ENCODE data around the gene ACADS.

Gene ACADS

DNA sequence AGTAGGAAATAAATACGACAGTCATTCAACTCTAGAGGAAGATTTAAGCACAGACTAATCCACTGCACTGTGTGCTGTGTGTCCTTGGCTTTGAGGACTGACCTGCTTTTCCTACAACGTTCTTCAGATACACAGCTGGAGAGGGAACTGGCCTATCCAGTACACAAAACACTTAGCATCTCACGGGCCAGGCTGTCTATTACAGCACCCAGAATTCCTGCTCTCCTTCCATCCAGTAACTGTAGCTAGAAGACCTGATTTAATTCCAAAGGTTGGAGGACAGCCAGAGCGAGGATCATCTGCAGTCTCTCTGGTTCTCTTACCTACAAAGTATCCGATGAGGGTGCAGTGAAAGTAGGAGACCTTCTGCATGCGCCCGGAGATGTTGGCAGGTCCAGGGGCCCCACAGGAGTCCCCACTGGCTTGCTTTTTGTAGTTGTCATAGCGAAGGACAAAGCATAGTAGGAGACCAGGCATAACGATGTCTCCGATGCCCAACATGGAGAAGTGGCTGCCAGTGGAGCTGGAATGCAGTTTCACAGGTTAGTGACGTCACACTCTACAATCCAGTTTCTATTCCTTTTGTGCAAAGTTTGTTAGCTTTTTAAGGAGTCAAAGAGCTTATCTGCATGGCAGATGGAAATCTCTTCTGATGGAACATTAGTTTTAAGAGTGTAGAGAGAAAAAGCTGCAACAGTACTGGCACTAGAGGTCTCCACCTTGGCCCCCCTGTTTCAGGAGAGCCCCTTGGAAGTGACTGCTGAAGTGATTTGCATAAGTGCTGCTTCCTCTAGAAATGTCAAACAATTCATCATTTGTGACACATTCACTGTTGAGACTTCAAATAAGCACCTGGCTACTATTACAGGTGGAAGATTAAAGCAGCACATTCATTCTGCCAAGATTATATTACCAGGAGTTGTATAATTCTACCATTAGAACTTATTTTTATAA lies 41.7 kb downstream of the ACADS start:
- TF ChIP-seq, protein P1, sequence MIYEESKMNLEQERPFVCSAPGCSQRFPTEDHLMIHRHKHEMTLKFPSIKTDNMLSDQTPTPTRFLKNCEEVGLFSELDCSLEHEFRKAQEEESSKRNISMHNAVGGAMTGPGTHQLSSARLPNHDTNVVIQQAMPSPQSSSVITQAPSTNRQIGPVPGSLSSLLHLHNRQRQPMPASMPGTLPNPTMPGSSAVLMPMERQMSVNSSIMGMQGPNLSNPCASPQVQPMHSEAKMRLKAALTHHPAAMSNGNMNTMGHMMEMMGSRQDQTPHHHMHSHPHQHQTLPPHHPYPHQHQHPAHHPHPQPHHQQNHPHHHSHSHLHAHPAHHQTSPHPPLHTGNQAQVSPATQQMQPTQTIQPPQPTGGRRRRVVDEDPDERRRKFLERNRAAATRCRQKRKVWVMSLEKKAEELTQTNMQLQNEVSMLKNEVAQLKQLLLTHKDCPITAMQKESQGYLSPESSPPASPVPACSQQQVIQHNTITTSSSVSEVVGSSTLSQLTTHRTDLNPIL (CRISPR knock-in tag; IDR thresholded peaks at IDR 0.05; ENCODE audit: low read depth): no peak
- TF ChIP-seq ZNF8 (CRISPR knock-in tag; IDR thresholded peaks at IDR 0.05) (no peak), BACH2 (CRISPR knock-in tag; IDR thresholded peaks at IDR 0.05; ENCODE audit: borderline replicate concordance) (no peak), ESRRG (CRISPR knock-in tag; IDR thresholded peaks at IDR 0.05) (no peak), ZNF565 (CRISPR knock-in tag; conservative IDR thresholded peaks at IDR 0.05; ENCODE audit: low read depth) (no peak), PPARA (CRISPR knock-in tag; IDR thresholded peaks at IDR 0.05; ENCODE audit: borderline replicate concordance) (no peak), TOX (CRISPR knock-in tag; IDR thresholded peaks at IDR 0.05; ENCODE audit: borderline replicate concordance) (no peak), ZFP3 (CRISPR knock-in tag; IDR thresholded peaks at IDR 0.05) (no peak), ISL1 (CRISPR knock-in tag; IDR thresholded peaks at IDR 0.05) (no peak)
- TF ChIP-seq, protein P2, sequence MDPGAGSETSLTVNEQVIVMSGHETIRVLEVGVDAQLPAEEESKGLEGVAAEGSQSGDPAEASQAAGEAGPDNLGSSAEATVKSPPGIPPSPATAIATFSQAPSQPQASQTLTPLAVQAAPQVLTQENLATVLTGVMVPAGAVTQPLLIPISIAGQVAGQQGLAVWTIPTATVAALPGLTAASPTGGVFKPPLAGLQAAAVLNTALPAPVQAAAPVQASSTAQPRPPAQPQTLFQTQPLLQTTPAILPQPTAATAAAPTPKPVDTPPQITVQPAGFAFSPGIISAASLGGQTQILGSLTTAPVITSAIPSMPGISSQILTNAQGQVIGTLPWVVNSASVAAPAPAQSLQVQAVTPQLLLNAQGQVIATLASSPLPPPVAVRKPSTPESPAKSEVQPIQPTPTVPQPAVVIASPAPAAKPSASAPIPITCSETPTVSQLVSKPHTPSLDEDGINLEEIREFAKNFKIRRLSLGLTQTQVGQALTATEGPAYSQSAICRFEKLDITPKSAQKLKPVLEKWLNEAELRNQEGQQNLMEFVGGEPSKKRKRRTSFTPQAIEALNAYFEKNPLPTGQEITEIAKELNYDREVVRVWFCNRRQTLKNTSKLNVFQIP (CRISPR knock-in tag; IDR thresholded peaks at IDR 0.05; ENCODE audit: borderline replicate concordance, low read depth): no peak
- no peak for ATAC-seq

DNA sequence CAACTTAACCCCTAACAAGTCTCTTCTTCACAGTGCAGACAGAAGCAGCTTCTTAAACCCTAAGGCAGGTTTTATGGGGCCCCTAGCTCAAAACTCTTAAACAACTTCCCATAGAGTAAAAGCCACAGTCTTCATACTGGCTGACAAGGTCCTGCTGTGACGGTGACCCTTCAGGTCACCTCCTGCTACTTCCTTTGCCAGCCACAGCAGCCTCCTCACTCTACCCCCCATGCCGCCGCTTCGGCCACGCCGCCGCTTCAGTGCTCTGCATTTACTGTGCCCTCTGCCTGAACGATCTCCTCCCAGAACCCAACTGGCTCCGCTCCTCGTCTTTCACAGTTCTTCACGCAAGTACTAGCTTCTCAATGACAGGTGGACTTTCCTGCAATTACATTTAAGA lies 45.5 kb downstream of the ACADS start:
- ATAC-seq: no peak
- TF ChIP-seq ARNTL (CRISPR knock-in tag; IDR thresholded peaks at IDR 0.05; ENCODE audit: borderline replicate concordance, low read depth): no peak
- TF ChIP-seq ZFP3 (CRISPR knock-in tag; IDR thresholded peaks at IDR 0.05): no peak
- TF ChIP-seq ISL1 (CRISPR knock-in tag; IDR thresholded peaks at IDR 0.05): no peak
- TF ChIP-seq ZNF565 (CRISPR knock-in tag; conservative IDR thresholded peaks at IDR 0.05; ENCODE audit: low read depth): no peak

DNA sequence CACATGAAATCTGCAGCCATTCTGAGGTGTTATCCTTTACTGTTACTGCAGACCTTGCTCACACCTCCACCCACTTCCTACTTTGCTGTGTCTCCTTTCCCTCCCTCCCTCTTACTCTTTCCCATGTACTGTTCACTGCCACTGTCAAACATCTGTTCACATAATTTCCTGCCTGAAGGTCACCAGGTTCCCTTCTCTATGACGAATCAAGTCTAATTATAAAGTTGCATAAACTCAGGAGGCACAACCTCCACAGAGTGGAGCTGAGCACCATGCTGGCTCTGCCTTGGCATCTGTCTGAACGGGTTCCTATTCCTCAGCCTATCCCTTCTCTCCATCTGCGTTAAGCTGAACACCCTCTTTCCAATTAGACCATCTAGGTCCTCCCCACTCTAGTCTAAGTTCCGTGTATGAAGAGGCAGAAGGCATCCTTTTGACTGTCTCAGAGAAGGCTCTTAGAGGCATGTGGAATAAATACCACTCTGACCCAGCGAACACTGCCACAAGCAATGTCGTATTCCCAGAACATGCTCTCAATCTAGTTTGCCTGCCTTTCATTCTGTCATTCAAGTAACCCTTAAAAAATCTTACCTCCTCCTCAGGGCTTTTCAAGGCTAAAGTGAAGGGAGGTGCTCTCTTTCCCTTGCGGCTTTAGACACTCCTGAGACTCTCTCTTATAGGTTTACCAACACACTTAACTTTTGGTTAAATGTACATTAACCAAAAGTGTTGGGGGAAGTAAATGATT lies 48.7 kb downstream of the ACADS start:
- TF ChIP-seq ARNTL (CRISPR knock-in tag; IDR thresholded peaks at IDR 0.05; ENCODE audit: borderline replicate concordance, low read depth): no peak
- no peak for ATAC-seq

DNA sequence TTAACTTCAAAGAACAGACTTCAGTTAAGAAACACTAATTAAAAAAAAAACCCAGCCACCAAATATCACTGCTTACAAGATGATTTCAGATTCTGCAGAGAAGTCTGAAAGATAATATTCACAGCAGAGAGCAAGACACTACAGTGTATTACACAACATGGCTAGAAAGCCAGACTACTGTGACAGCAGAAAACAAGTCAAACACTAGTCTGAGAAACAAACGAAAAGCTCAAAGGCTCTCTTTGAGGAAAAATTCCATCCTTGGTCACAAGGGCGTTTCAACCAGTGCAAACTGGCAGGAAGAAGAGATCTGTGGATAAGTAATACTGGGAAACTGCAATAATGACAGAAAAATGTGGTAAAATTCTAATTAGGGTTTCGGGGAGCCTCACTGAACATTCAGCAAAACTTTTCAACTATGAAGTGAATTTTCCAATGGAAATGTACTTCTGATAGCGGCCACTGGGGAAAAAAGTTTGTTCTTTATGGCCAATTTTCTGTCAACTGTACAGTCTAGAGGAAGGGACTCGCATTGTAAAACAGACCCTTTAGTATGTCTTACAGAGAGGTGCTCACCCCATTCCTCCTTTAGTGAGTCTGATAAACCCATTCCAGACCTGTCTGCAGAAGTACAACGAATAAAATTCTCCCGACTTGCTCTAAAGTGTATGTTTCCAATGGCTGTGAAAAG lies 50.4 kb downstream of the ACADS start:
- ATAC-seq: no peak
- TF ChIP-seq TCF4 (CRISPR knock-in tag; IDR thresholded peaks at IDR 0.05; ENCODE audit: borderline replicate concordance) (no peak), ZNF70 (CRISPR knock-in tag; IDR thresholded peaks at IDR 0.05) (no peak), ZFP30 (CRISPR knock-in tag; IDR thresholded peaks at IDR 0.05) (no peak), OSR1 (CRISPR knock-in tag; IDR thresholded peaks at IDR 0.05) (no peak), TOX (CRISPR knock-in tag; IDR thresholded peaks at IDR 0.05; ENCODE audit: borderline replicate concordance) (no peak), ZNF565 (CRISPR knock-in tag; conservative IDR thresholded peaks at IDR 0.05; ENCODE audit: low read depth) (no peak), ESRRG (CRISPR knock-in tag; IDR thresholded peaks at IDR 0.05) (no peak), ZFP3 (CRISPR knock-in tag; IDR thresholded peaks at IDR 0.05) (no peak), GLIS3 (CRISPR knock-in tag; IDR thresholded peaks at IDR 0.05) (no peak), ISL1 (CRISPR knock-in tag; IDR thresholded peaks at IDR 0.05) (no peak), PPARA (CRISPR knock-in tag; IDR thresholded peaks at IDR 0.05; ENCODE audit: borderline replicate concordance) (no peak), SNAI2 (CRISPR knock-in tag; IDR thresholded peaks at IDR 0.05) (no peak), ZC3H10 (CRISPR knock-in tag; IDR thresholded peaks at IDR 0.05) (no peak), ZNF8 (CRISPR knock-in tag; IDR thresholded peaks at IDR 0.05) (no peak)
- TF ChIP-seq, protein P2 (CRISPR knock-in tag; IDR thresholded peaks at IDR 0.05; ENCODE audit: borderline replicate concordance, low read depth): no peak
- TF ChIP-seq, protein P3, sequence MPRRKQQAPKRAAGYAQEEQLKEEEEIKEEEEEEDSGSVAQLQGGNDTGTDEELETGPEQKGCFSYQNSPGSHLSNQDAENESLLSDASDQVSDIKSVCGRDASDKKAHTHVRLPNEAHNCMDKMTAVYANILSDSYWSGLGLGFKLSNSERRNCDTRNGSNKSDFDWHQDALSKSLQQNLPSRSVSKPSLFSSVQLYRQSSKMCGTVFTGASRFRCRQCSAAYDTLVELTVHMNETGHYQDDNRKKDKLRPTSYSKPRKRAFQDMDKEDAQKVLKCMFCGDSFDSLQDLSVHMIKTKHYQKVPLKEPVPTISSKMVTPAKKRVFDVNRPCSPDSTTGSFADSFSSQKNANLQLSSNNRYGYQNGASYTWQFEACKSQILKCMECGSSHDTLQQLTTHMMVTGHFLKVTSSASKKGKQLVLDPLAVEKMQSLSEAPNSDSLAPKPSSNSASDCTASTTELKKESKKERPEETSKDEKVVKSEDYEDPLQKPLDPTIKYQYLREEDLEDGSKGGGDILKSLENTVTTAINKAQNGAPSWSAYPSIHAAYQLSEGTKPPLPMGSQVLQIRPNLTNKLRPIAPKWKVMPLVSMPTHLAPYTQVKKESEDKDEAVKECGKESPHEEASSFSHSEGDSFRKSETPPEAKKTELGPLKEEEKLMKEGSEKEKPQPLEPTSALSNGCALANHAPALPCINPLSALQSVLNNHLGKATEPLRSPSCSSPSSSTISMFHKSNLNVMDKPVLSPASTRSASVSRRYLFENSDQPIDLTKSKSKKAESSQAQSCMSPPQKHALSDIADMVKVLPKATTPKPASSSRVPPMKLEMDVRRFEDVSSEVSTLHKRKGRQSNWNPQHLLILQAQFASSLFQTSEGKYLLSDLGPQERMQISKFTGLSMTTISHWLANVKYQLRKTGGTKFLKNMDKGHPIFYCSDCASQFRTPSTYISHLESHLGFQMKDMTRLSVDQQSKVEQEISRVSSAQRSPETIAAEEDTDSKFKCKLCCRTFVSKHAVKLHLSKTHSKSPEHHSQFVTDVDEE (CRISPR knock-in tag; IDR thresholded peaks at IDR 0.05): no peak
- TF ChIP-seq, protein P4, sequence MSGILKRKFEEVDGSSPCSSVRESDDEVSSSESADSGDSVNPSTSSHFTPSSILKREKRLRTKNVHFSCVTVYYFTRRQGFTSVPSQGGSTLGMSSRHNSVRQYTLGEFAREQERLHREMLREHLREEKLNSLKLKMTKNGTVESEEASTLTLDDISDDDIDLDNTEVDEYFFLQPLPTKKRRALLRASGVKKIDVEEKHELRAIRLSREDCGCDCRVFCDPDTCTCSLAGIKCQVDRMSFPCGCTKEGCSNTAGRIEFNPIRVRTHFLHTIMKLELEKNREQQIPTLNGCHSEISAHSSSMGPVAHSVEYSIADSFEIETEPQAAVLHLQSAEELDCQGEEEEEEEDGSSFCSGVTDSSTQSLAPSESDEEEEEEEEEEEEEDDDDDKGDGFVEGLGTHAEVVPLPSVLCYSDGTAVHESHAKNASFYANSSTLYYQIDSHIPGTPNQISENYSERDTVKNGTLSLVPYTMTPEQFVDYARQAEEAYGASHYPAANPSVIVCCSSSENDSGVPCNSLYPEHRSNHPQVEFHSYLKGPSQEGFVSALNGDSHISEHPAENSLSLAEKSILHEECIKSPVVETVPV (CRISPR knock-in tag; IDR thresholded peaks at IDR 0.05): no peak

Measured in SK-N-SH treated with all-trans-retinoic acid at 6 μM for 48 hours (cell line).